ENCODE data around the gene PTCD2. TPM values are rescaled to one million over a fixed set of nuclear protein-coding genes. Genes with fewer than 3 reads are reported as not detected.

PTCD2 gene
- polyA plus RNA-seq, 4 donors: 9.2 to 14.8 (median 12.0) TPM

- no peak for DNase-seq (ENCODE audit: low read depth in 4 of 4, low spot score in 3 of 4)
These were observed 88.4 kb downstream of the PTCD2 start for GRCh38 chr5:72408603-72409002.

GRCh38 chr5:72410688-72411295, 90.6 kb downstream of the PTCD2 start:
- DNase-seq (ENCODE audit: low read depth in 4 of 4, low spot score in 3 of 4): no peak

- DNase-seq (ENCODE audit: low read depth in 4 of 4, low spot score in 3 of 4): no peak
These were observed 92.3 kb downstream of the PTCD2 start for GRCh38 chr5:72412283-72413055.

- no peak for DNase-seq (ENCODE audit: low read depth in 4 of 4, low spot score in 3 of 4)
These were observed 95.6 kb downstream of the PTCD2 start for GRCh38 chr5:72415616-72416325.

- no peak for DNase-seq (ENCODE audit: low read depth in 4 of 4, low spot score in 3 of 4)
These were observed 97.3 kb downstream of the PTCD2 start for GRCh38 chr5:72417333-72418062.

Other genes with a start within 250 kb of the PTCD2 start
- 10 to 100 TPM; 11.6 to 50.2 (median 23.0) TPM for gene MAP1B, start 212.9 kb upstream of the PTCD2 start, polyA plus RNA-seq (ENCODE audit: insufficient read length in 4 of 4)
- gene MRPS27, start 133 bp upstream of the PTCD2 start, polyA plus RNA-seq (ENCODE audit: insufficient read length in 4 of 4): 10 to 100 TPM; 47.3 to 74.6 (median 70.2) TPM
- gene ZNF366, start 187.0 kb downstream of the PTCD2 start, polyA plus RNA-seq (ENCODE audit: insufficient read length in 4 of 4): 1 to 10 TPM; 1.8 to 4.4 (median 3.9) TPM